ENCODE measurements around the gene PUM1. TPM values are rescaled to one million over a fixed set of nuclear protein-coding genes. Genes with fewer than 3 reads are reported as not detected.

Gene PUM1
- total and polyA plus RNA-seq, 4 donors = 18.1 to 49.2 (median 30.2) TPM

GRCh38 chr1:30995990-30996612, 69.4 kb downstream of the PUM1 start (continued):
- TF ChIP-seq CTCF (IDR thresholded peaks at IDR 0.05; ENCODE audit: low read depth, low read length, missing input control) (no peak), TAF1 (conservative IDR thresholded peaks at IDR 0.05) (no peak), JUND (IDR thresholded peaks at IDR 0.05) (no peak), MAX (IDR thresholded peaks at IDR 0.05) (no peak), FOXA1 (IDR thresholded peaks at IDR 0.05) (no peak), FOXA2 (IDR thresholded peaks at IDR 0.05) (no peak)

DNA sequence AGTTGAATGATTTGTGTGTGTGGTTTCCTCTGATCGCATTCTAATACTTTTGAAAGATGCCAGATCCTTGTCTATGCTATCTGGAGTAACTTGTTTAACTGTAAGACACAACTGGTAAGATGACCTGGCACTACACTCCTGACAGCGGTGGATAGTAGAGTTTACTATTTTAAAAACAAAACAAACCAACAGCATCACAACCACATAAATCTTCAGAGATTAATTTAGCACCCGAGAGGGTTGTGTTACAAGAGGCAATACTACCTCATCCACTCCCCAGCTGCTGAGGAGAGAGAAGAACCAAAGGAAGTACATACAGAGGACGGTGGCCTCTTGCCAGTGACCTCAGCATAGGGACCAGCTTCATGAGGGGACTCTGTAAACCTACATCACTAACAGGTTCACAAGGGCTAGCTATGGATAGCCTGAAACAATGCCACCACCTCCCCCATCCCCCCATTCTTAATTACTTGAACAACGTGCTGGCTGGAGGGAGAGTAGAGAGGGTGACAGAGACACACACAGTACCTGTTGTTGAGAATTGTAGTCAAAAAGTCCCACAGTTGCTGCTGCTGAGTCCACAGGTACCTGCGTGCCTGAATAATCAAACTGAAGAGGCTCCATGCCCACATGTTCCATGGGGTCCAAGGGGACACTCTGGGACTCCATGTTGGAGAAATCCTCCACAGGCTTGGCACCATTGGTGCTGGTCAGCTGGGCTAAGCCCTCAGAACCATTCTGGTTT, 73.5 kb downstream of the PUM1 start:
- Histone ChIP-seq H3K27ac (ENCODE audit: low read depth in 1 of 2, low read length in 2 of 2) (no peak overlapping the region), H3K27me3 (ENCODE audit: control insufficient read depth in 4 of 4, insufficient read depth in 4 of 4, low read length in 3 of 4) (no peaks in the 10 kb centered on the region), H3K36me3 (ENCODE audit: control insufficient read depth in 4 of 4, insufficient read depth in 3 of 4, low read depth in 1 of 4, low read length in 3 of 4) (peaks cover 5 to 19% (median 9%) of the 10 kb centered on the region in 4 donors), H3K4me1 (ENCODE audit: control insufficient read depth in 4 of 4, insufficient read depth in 4 of 4, low read length in 3 of 4) (peaks cover 3 to 9% (median 6%) of the 10 kb centered on the region in 4 donors), H3K9me3 (ENCODE audit: control insufficient read depth in 4 of 4, low read length in 3 of 4) (no peaks in the 10 kb centered on the region), H3K9ac (ENCODE audit: low read depth in 1 of 2, low read length in 2 of 2) (no peak overlapping the region), H3K4me3 (ENCODE audit: low read depth in 1 of 3, low read length in 3 of 3) (no peak overlapping the region)
- 84% methylated on average over 6 of the region's 6 CpGs for WGBS
- TF ChIP-seq FOXA1 (IDR thresholded peaks at IDR 0.05) (no peak), JUND (IDR thresholded peaks at IDR 0.05) (no peak), GABPA (IDR thresholded peaks at IDR 0.05 in 1 of 2, conservative IDR thresholded peaks at IDR 0.05 in 1 of 2) (no peak), NR2F2 (IDR thresholded peaks at IDR 0.05) (no peak), RXRA (IDR thresholded peaks at IDR 0.05) (no peak), ATF3 (IDR thresholded peaks at IDR 0.05) (no peak)
- DNase-seq (ENCODE audit: low spot score) = no peak

GRCh38 chr1:30990591-30990990, 74.9 kb downstream of the PUM1 start:
- H3K9ac ChIP-seq (ENCODE audit: low read depth in 1 of 2, low read length in 2 of 2) = no peak overlapping the region
- no peak for DNase-seq (ENCODE audit: low spot score)
- H3K27me3 ChIP-seq (ENCODE audit: control insufficient read depth in 4 of 4, insufficient read depth in 4 of 4, low read length in 3 of 4) = no peaks in the 10 kb centered on the region
- 95% methylated on average over 3 of the region's 3 CpGs for WGBS
- H3K36me3 ChIP-seq (ENCODE audit: control insufficient read depth in 4 of 4, insufficient read depth in 3 of 4, low read depth in 1 of 4, low read length in 3 of 4) = peaks cover 3 to 19% (median 9%) of the 10 kb centered on the region in 4 donors
- H3K9me3 ChIP-seq (ENCODE audit: control insufficient read depth in 4 of 4, low read length in 3 of 4) = no peaks in the 10 kb centered on the region
- H3K4me3 ChIP-seq (ENCODE audit: low read depth in 1 of 3, low read length in 3 of 3) = no peak overlapping the region
- peaks cover 6 to 21% (median 8%) of the 10 kb centered on the region in 4 donors for H3K4me1 ChIP-seq (ENCODE audit: control insufficient read depth in 4 of 4, insufficient read depth in 4 of 4, low read length in 3 of 4)
- H3K27ac ChIP-seq (ENCODE audit: low read depth in 1 of 2, low read length in 2 of 2) = no peak overlapping the region
- TF ChIP-seq FOXA1 (IDR thresholded peaks at IDR 0.05) = no peak
- no peak for TF ChIP-seq SP1 (IDR thresholded peaks at IDR 0.05)
- TF ChIP-seq, protein P1, sequence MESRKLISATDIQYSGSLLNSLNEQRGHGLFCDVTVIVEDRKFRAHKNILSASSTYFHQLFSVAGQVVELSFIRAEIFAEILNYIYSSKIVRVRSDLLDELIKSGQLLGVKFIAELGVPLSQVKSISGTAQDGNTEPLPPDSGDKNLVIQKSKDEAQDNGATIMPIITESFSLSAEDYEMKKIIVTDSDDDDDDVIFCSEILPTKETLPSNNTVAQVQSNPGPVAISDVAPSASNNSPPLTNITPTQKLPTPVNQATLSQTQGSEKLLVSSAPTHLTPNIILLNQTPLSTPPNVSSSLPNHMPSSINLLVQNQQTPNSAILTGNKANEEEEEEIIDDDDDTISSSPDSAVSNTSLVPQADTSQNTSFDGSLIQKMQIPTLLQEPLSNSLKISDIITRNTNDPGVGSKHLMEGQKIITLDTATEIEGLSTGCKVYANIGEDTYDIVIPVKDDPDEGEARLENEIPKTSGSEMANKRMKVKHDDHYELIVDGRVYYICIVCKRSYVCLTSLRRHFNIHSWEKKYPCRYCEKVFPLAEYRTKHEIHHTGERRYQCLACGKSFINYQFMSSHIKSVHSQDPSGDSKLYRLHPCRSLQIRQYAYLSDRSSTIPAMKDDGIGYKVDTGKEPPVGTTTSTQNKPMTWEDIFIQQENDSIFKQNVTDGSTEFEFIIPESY (IDR thresholded peaks at IDR 0.05) = no peak
- TF ChIP-seq RXRA (IDR thresholded peaks at IDR 0.05) = no peak
- no peak for TF ChIP-seq YY1 (IDR thresholded peaks at IDR 0.05)
- TF ChIP-seq ATF3 (IDR thresholded peaks at IDR 0.05) = no peak
- TF ChIP-seq HNF4A (conservative IDR thresholded peaks at IDR 0.05) = no peak
- TF ChIP-seq JUND (IDR thresholded peaks at IDR 0.05) = no peak
- no peak for TF ChIP-seq EGR1 (IDR thresholded peaks at IDR 0.05; ENCODE audit: low read depth in 2 of 2)
- TF ChIP-seq TAF1 (conservative IDR thresholded peaks at IDR 0.05) = no peak
- no peak for TF ChIP-seq NR2F2 (IDR thresholded peaks at IDR 0.05)
- no peak for TF ChIP-seq FOXA2 (IDR thresholded peaks at IDR 0.05)
- TF ChIP-seq MAX (IDR thresholded peaks at IDR 0.05) = no peak
- TF ChIP-seq RAD21 (IDR thresholded peaks at IDR 0.05) = no peak
- no peak for TF ChIP-seq CTCF (IDR thresholded peaks at IDR 0.05; ENCODE audit: low read depth, low read length, missing input control)
- no peak for TF ChIP-seq HNF4G (IDR thresholded peaks at IDR 0.05)
- no peak for TF ChIP-seq GABPA (IDR thresholded peaks at IDR 0.05 in 1 of 2, conservative IDR thresholded peaks at IDR 0.05 in 1 of 2)
